IMR-90 (cell line): ENCODE measurements around the gene TYR. TPM values are rescaled to one million over a fixed set of nuclear protein-coding genes. Genes with fewer than 3 reads are reported as not detected.
"Not testable (repeated sequence)": the region's sequence is repeated elsewhere in the genome, so short reads cannot be mapped to it uniquely, and the experiment has no call there.

ENCODE experiments used
- ATAC-seq: fragments of 200-7000 bp; cut with Tn5 transposase; 2 replicates; pipeline ENCODE4 v1.9.1; 2020; ENCODE audit warnings: low read depth, mild to moderate bottlenecking, moderate library complexity
- BruUV-seq: library from RNA; stranded (reverse); fragments of 400-500 nt; replicated peaks from 2 replicates; lab custom pipeline; 2021; lab: Mats Ljungman, UMichigan
- CTCF ChIA-PET: fragments of 300-600 bp; formaldehyde crosslinking; extraction: SDS; loops from one replicate; lab custom pipeline; 2021; ENCODE audit warnings: antibody characterized with exemption; lab: Yijun Ruan, JAX
- POLR2A ChIA-PET: fragments of 300-600 bp; sonication (Branson Sonifier 250); formaldehyde crosslinking; loops from one replicate; lab custom pipeline; 2022; ENCODE audit warnings: antibody characterized with exemption; ENCODE audit not compliant: unreplicated experiment; lab: Charles Lee
- DNase-seq: peaks from one replicate; pipeline ENCODE4 v3.0.0; 2013
- H2AFZ ChIP-seq: replicated peaks from 2 replicates; pipeline ENCODE3; 2013; ENCODE audit warnings: low read length, mild to moderate bottlenecking; ENCODE audit not compliant: poor library complexity
- H2AK5ac ChIP-seq: 2 replicates; pipeline ENCODE4 v1.6.1; 2013; ENCODE audit warnings: low read depth, low read length, inconsistent platforms
- H2AK9ac ChIP-seq: replicated peaks from 2 replicates; pipeline ENCODE3; 2013; ENCODE audit warnings: mild to moderate bottlenecking, low read depth, low read length, moderate library complexity; ENCODE audit not compliant: poor library complexity
- H2BK120ac ChIP-seq: 2 replicates; pipeline ENCODE4 v1.6.1; 2013; ENCODE audit warnings: low read depth, low read length, inconsistent platforms
- H2BK15ac ChIP-seq: 3 replicates; pipeline ENCODE4 v1.6.1; 2013; ENCODE audit warnings: low read depth, low read length, inconsistent platforms
- H2BK20ac ChIP-seq: 2 replicates; pipeline ENCODE4 v1.6.1; 2013; ENCODE audit warnings: low read depth, mild to moderate bottlenecking, inconsistent platforms, low read length, moderate library complexity
- H2BK5ac ChIP-seq: 2 replicates; pipeline ENCODE4 v1.6.1; 2013; ENCODE audit warnings: mild to moderate bottlenecking, low read depth, low read length, inconsistent platforms; ENCODE audit not compliant: poor library complexity, severe bottlenecking
- H3K14ac ChIP-seq: replicated peaks from 2 replicates; pipeline ENCODE4 v1.6.1; 2013; ENCODE audit warnings: low read depth, low read length, inconsistent platforms
- H3K18ac ChIP-seq: 2 replicates; pipeline ENCODE4 v1.6.1; 2013; ENCODE audit warnings: low read depth, low read length, control low read depth
- H3K23ac ChIP-seq: 2 replicates; pipeline ENCODE4 v1.6.1; 2013; ENCODE audit warnings: low read depth, low read length, inconsistent platforms
- H3K27ac ChIP-seq: 2 replicates; pipeline ENCODE4 v1.5.1; 2013; ENCODE audit warnings: mild to moderate bottlenecking, control low read depth, low read length; ENCODE audit not compliant: insufficient read depth
- H3K27me3 ChIP-seq: 2 replicates; pipeline ENCODE4 v1.6.1; 2013; ENCODE audit warnings: low read length; ENCODE audit not compliant: control insufficient read depth, insufficient read depth
- H3K36me3 ChIP-seq: 2 replicates; pipeline ENCODE4 v1.6.1; 2013; ENCODE audit warnings: low read length, mixed read lengths; ENCODE audit not compliant: control insufficient read depth, insufficient read depth
- H3K4ac ChIP-seq: 2 replicates; pipeline ENCODE4 v1.6.1; 2013; ENCODE audit warnings: low read depth, low read length, inconsistent platforms
- H3K4me1 ChIP-seq: 2 replicates; pipeline ENCODE4 v1.6.1; 2013; ENCODE audit warnings: low read length, mixed read lengths; ENCODE audit not compliant: control insufficient read depth, insufficient read depth
- H3K4me2 ChIP-seq: 2 replicates; pipeline ENCODE4 v1.6.1; 2013; ENCODE audit warnings: low read depth, mild to moderate bottlenecking, control low read depth, low read length, moderate library complexity
- H3K4me3 ChIP-seq: 2 replicates; pipeline ENCODE4 v1.5.1; 2013; ENCODE audit warnings: low read depth, mild to moderate bottlenecking, control low read depth, low read length, moderate library complexity; ENCODE audit not compliant: insufficient read depth
- H3K56ac ChIP-seq: 2 replicates; pipeline ENCODE4 v1.6.1; 2013; ENCODE audit warnings: low read length, inconsistent platforms; ENCODE audit not compliant: insufficient read depth; ENCODE audit errors: extremely low read depth
- H3K79me1 ChIP-seq, 2 experiments: 2 replicates each; pipeline ENCODE4 v1.6.1; 2013; ENCODE audit warnings: low read length in 2 of 2, inconsistent platforms in 1 of 2, low read depth in 1 of 2
- H3K9ac ChIP-seq: 2 replicates; pipeline ENCODE4 v1.6.1; 2013; ENCODE audit warnings: low read depth, low read length, control low read depth
- H3K9me1 ChIP-seq: 2 replicates; pipeline ENCODE4 v1.6.1; 2013; ENCODE audit warnings: low read length, inconsistent platforms; ENCODE audit not compliant: insufficient read depth
- H3K9me3 ChIP-seq: 2 replicates; pipeline ENCODE4 v1.6.1; 2013; ENCODE audit warnings: low read length; ENCODE audit not compliant: control insufficient read depth, insufficient read depth
- H4K20me1 ChIP-seq: 2 replicates; pipeline ENCODE4 v1.6.1; 2013; ENCODE audit warnings: low read length, inconsistent platforms; ENCODE audit not compliant: insufficient read depth
- H4K5ac ChIP-seq: 2 replicates; pipeline ENCODE4 v1.6.1; 2013; ENCODE audit warnings: mild to moderate bottlenecking, low read depth, low read length, control low read depth
- H4K8ac ChIP-seq, 2 experiments: 2 replicates each; pipeline ENCODE4 v1.6.1; 2013; ENCODE audit warnings: low read depth in 2 of 2, low read length in 2 of 2, control low read depth in 1 of 2, inconsistent platforms in 1 of 2
- H4K91ac ChIP-seq: 2 replicates; pipeline ENCODE4 v1.6.1; 2013; ENCODE audit warnings: low read depth, low read length, inconsistent platforms; ENCODE audit not compliant: insufficient read depth
- WGBS, 2 experiments: methylation state at CpG; one replicate each; pipeline versions ENCODE4 v1.1.5 to v1.1.7; 2013; ENCODE audit warnings: missing lambda C conversion rate in 2 of 2; ENCODE audit not compliant: insufficient read length in 1 of 2; ENCODE audit errors: extremely low coverage in 2 of 2; 5-methylcytosine and 5-hydroxymethylcytosine counted together
- dilution Hi-C: fragments of 300-500 bp; cut with HindIII; formaldehyde crosslinking; loops from one replicate; pipeline ENCODE4 v1.14.3; 2018; ENCODE audit warnings: low sequenced_read_pairs; ENCODE audit not compliant: unreplicated experiment
- in situ Hi-C: fragments of 300-500 bp; cut with MboI; formaldehyde crosslinking; loops from 3 replicates; pipeline ENCODE4 v1.14.3; 2019; ENCODE audit warnings: low sequenced_read_pairs, inconsistent platforms, mixed read lengths
- intact Hi-C: fragments of 100-400 bp; cut with micrococcal nuclease; formaldehyde crosslinking; loops from 2 replicates; pipeline ENCODE4 v1.10.0; 2022
- polyA plus RNA-seq, 3 experiments: library from polyadenylated mRNA; depleted of rRNA; stranded (reverse); fragments of >200 nt; gene quantifications; 2 replicates each; pipeline ENCODE4 v1.2.3, GENCODE V29; 2012; ENCODE audit warnings: low replicate concordance in 1 of 3
- total RNA-seq: library from RNA; depleted of rRNA; stranded (reverse); fragments of >200 nt; gene quantifications from 2 replicates; pipeline ENCODE4 v1.2.3, GENCODE V29; 2012

TYR gene
- total and polyA plus RNA-seq, 2 of the 4 experiments (the other 2 are of a cell fraction): not detected

DNA sequence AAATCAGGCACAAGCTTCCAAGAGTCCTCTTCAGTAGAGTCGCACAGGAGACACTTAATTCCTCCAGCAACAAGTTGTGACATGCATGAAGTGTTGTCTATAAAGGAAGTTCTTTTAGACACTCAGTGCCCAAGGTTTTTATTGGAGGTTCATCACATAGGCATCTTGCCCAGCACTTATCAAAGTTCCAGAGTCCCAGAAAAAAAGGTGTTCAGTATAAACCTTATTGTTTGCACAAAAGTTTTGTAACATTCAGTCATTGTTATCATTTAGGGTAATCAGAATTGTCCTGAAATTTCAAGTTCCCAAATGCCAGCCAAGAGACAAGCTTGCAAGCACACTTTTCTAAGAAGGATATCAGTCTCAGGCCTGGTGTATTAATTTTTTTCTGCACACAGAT is 130.6 kb downstream of the TYR start:
- BruUV-seq, H3K27ac ChIP-seq, H2AFZ ChIP-seq, DNase-seq, H2AK9ac ChIP-seq, H3K9ac ChIP-seq, H3K36me3 ChIP-seq, H3K9me3 ChIP-seq, H3K4ac ChIP-seq, H2AK5ac ChIP-seq, in situ Hi-C loops, POLR2A ChIA-PET, H4K91ac ChIP-seq, H3K4me2 ChIP-seq, dilution Hi-C loops, H3K4me1 ChIP-seq, CTCF ChIA-PET, H4K5ac ChIP-seq, H2BK120ac ChIP-seq, H3K79me1 ChIP-seq, H2BK5ac ChIP-seq, H3K23ac ChIP-seq, intact Hi-C loops, H2BK15ac ChIP-seq, H4K20me1 ChIP-seq, H2BK20ac ChIP-seq, H3K4me3 ChIP-seq, H3K18ac ChIP-seq, H3K56ac ChIP-seq, ATAC-seq, H3K27me3 ChIP-seq, H3K14ac ChIP-seq, H3K9me1 ChIP-seq, H4K8ac ChIP-seq: not testable (repeated sequence)
- no CpG with 5 or more reads among the region's 1 CpG for WGBS, 2 experiments

DNA sequence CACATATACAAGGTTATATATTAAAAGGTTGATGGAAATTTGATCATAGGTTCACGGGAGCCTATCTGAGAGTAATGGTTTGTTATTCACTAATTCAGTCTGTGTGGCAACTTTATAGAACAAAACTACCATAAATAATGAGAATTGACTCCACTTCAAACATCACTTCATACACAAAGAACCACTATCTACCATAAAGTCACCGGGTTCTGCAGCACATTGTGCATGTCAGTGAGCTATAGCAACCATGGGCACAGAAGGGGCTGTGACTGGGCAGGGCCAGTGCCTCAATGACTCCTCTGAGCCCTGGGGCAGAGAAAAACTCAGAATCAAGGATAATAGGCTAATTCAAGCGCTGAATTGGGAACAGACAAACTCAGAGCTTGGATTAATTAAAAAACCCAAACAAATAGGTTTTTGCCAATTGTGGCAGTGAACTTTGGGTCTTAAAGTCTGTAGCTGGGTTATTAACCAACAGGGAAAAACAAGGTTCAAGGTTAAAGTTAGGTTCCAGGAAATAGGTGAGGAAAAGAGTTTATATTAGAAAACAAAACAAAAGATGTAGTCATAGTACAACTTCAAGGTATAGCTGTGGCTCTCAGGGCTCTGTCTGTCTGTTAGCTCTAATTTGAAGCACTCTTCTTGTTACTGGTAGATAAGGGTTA is 131.8 kb downstream of the TYR start:
- H4K8ac ChIP-seq, H2AFZ ChIP-seq, H3K18ac ChIP-seq, H3K27me3 ChIP-seq, H3K9me3 ChIP-seq, in situ Hi-C loops, H4K5ac ChIP-seq, H2AK9ac ChIP-seq, H3K23ac ChIP-seq, H3K4me1 ChIP-seq, H3K79me1 ChIP-seq, H2BK15ac ChIP-seq, H3K36me3 ChIP-seq, BruUV-seq, H3K27ac ChIP-seq, H2BK120ac ChIP-seq, ATAC-seq, H3K56ac ChIP-seq, H3K14ac ChIP-seq, intact Hi-C loops, H3K9ac ChIP-seq, H4K20me1 ChIP-seq, H2AK5ac ChIP-seq, H3K4me3 ChIP-seq, H3K9me1 ChIP-seq, H4K91ac ChIP-seq, POLR2A ChIA-PET, dilution Hi-C loops, DNase-seq, H3K4me2 ChIP-seq, H3K4ac ChIP-seq, CTCF ChIA-PET, H2BK5ac ChIP-seq, H2BK20ac ChIP-seq: not testable (repeated sequence)
- WGBS, 2 experiments: no CpG with 5 or more reads among the region's 3 CpGs
